ENCODE results near the gene TSLP.

- no peak for TF ChIP-seq CTCF (conservative IDR thresholded peaks at IDR 0.05; ENCODE audit: low read length)
- no peak for TF ChIP-seq EZH2phosphoT487 (IDR thresholded peaks at IDR 0.05; ENCODE audit: borderline replicate concordance, low read depth, low read length)
Measured at GRCh38 chr5:111117136-111117535, 45.6 kb downstream of the TSLP start.

Data from OCI-LY7 (cell line).